Stomach smooth muscle (tissue), 2 donors: ENCODE results near the gene GPR141.

Experiments
- H3K27ac ChIP-seq: one replicate; pipeline ENCODE4 v1.7.0; 2013; ENCODE audit warnings: mild to moderate bottlenecking, low read length, inconsistent platforms
- H3K27me3 ChIP-seq, 2 donors: one replicate each; pipeline ENCODE4 v1.7.0; 2013; ENCODE audit warnings: low read length in 2 of 2; ENCODE audit not compliant: insufficient read depth in 2 of 2, control insufficient read depth in 1 of 2
- H3K36me3 ChIP-seq, 2 donors: one replicate each; pipeline ENCODE4 v1.7.0; 2013; ENCODE audit warnings: low read length in 2 of 2; ENCODE audit not compliant: control insufficient read depth in 2 of 2, insufficient read depth in 2 of 2
- H3K4me1 ChIP-seq: one replicate; pipeline ENCODE4 v1.7.0; 2013; ENCODE audit warnings: low read length; ENCODE audit not compliant: control insufficient read depth, insufficient read depth
- H3K4me3 ChIP-seq, 2 donors: one replicate each; pipeline ENCODE4 v1.7.0; 2013; ENCODE audit warnings: low read length in 2 of 2
- H3K9ac ChIP-seq, 2 donors: one replicate each; pipeline ENCODE4 v1.7.0; 2013; ENCODE audit warnings: low read length in 2 of 2, mild to moderate bottlenecking in 1 of 2
- H3K9me3 ChIP-seq, 2 donors: one replicate each; pipeline ENCODE4 v1.7.0; 2013; ENCODE audit warnings: low read length in 2 of 2; ENCODE audit not compliant: control insufficient read depth in 2 of 2
- donor health status: healthy.
- donor health status: Pancreatic carcinoma.

GPR141 gene

GRCh38 chr7:37759526-37759925, 76.0 kb downstream of the GPR141 start:
- no peak overlapping the region for H3K9ac ChIP-seq
- H3K4me3 ChIP-seq: no peak overlapping the region
- no peaks in the 10 kb centered on the region for H3K4me1 ChIP-seq
- H3K36me3 ChIP-seq: no peaks in the 10 kb centered on the region
- no peaks in the 10 kb centered on the region for H3K27me3 ChIP-seq
- no peak overlapping the region for H3K27ac ChIP-seq
- H3K9me3 ChIP-seq: no peaks in the 10 kb centered on the region

- H3K4me3 ChIP-seq: no peak overlapping the region
- H3K36me3 ChIP-seq: no peaks in the 10 kb centered on the region
- no peaks in the 10 kb centered on the region for H3K9me3 ChIP-seq
- H3K27ac ChIP-seq: no peak overlapping the region
- H3K27me3 ChIP-seq: peaks cover 0 to 4% of the 10 kb centered on the region in 2 donors
- H3K4me1 ChIP-seq: no peaks in the 10 kb centered on the region
- no peak overlapping the region for H3K9ac ChIP-seq
These were observed 81.9 kb downstream of the GPR141 start for GRCh38 chr7:37765421-37765829.

- peaks cover 0 to 4% of the 10 kb centered on the region in 2 donors for H3K27me3 ChIP-seq
These were observed 82.4 kb downstream of the GPR141 start for GRCh38 chr7:37765872-37766525.

DNA sequence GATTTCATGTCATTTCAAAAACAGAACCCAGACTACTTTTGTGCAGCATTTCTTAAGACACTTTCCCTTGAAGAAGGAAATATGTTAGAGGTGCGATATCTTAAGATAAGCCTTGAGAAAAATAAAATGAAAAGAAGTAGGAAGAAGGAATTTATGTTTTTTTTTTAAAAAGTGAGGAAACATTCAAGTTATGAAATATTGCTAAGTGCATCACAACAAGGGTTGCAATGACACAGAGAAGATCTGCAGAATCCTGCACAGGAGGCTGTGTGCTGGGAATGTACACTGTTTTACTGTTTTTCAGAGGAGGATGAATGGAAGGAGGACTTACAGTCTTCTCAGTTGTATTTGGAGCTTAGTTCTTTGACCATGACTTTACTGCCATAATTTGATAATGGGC, 85.0 kb downstream of the GPR141 start:
- Histone ChIP-seq H3K27ac (no peak overlapping the region), H3K36me3 (no peaks in the 10 kb centered on the region), H3K9ac (no peak overlapping the region), H3K27me3 (peaks cover 0 to 4% of the 10 kb centered on the region in 2 donors), H3K9me3 (no peaks in the 10 kb centered on the region), H3K4me3 (no peak overlapping the region), H3K4me1 (no peaks in the 10 kb centered on the region)

More at GRCh38 chr7:37765872-37766525, 82.4 kb downstream of the GPR141 start:
- H3K4me3 ChIP-seq: no peak overlapping the region
- H3K9me3 ChIP-seq: no peaks in the 10 kb centered on the region
- H3K36me3 ChIP-seq: no peaks in the 10 kb centered on the region
- H3K27ac ChIP-seq: no peak overlapping the region
- H3K9ac ChIP-seq: no peak overlapping the region
- H3K4me1 ChIP-seq: no peaks in the 10 kb centered on the region

DNA sequence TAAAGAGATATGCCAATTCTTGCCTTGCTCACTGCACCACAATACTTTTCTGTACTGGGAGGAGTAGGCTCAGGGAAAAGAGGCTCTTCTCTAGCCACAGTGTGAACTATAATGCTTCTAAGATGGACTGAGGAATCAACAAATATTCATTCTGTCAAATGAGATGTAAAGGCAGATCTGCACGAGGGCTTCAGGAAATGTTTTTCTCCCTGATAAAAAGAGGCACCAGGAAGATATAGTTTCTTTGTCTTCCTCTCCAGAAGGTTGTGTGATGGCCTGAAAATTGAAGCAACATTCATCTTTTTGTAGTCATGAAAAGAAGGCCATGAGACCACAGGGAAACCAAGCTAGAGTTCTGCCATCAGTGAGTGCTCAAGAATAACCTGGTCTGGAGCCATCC, 85.7 kb downstream of the GPR141 start:
- H3K9ac ChIP-seq: no peak overlapping the region
- H3K27ac ChIP-seq: no peak overlapping the region
- peaks cover 0 to 4% of the 10 kb centered on the region in 2 donors for H3K27me3 ChIP-seq
- no peaks in the 10 kb centered on the region for H3K4me1 ChIP-seq
- H3K9me3 ChIP-seq: no peaks in the 10 kb centered on the region
- H3K36me3 ChIP-seq: no peaks in the 10 kb centered on the region
- H3K4me3 ChIP-seq: no peak overlapping the region

- Histone ChIP-seq H3K4me3 (no peak overlapping the region), H3K27me3 (peaks cover 0 to 4% of the 10 kb centered on the region in 2 donors), H3K4me1 (no peaks in the 10 kb centered on the region), H3K27ac (no peak overlapping the region), H3K9ac (no peak overlapping the region), H3K36me3 (no peaks in the 10 kb centered on the region), H3K9me3 (no peaks in the 10 kb centered on the region)
These were observed 86.2 kb downstream of the GPR141 start for GRCh38 chr7:37769726-37770125.

- Histone ChIP-seq H3K4me3 (no peak overlapping the region), H3K36me3 (no peaks in the 10 kb centered on the region), H3K9me3 (no peaks in the 10 kb centered on the region)
These were observed 87.3 kb downstream of the GPR141 start for GRCh38 chr7:37770838-37771237.

GRCh38 chr7:37771342-37771741, 87.8 kb downstream of the GPR141 start:
- no peaks in the 10 kb centered on the region for H3K9me3 ChIP-seq
- H3K27me3 ChIP-seq: peaks cover 0 to 4% of the 10 kb centered on the region in 2 donors
- H3K36me3 ChIP-seq: no peaks in the 10 kb centered on the region
- H3K27ac ChIP-seq: no peak overlapping the region
- no peaks in the 10 kb centered on the region for H3K4me1 ChIP-seq
- H3K4me3 ChIP-seq: no peak overlapping the region
- no peak overlapping the region for H3K9ac ChIP-seq

More at GRCh38 chr7:37770838-37771237, 87.3 kb downstream of the GPR141 start:
- H3K27me3 ChIP-seq: peaks cover 0 to 4% of the 10 kb centered on the region in 2 donors
- no peak overlapping the region for H3K27ac ChIP-seq
- H3K9ac ChIP-seq: no peak overlapping the region
- no peaks in the 10 kb centered on the region for H3K4me1 ChIP-seq

GRCh38 chr7:37771801-37772200, 88.2 kb downstream of the GPR141 start:
- Histone ChIP-seq H3K27me3 (peaks cover 0 to 1% of the 10 kb centered on the region in 2 donors), H3K9ac (no peak overlapping the region), H3K4me3 (no peak overlapping the region), H3K9me3 (no peaks in the 10 kb centered on the region), H3K36me3 (no peaks in the 10 kb centered on the region), H3K4me1 (no peaks in the 10 kb centered on the region), H3K27ac (no peak overlapping the region)

GRCh38 chr7:37775921-37776320, 92.4 kb downstream of the GPR141 start:
- Histone ChIP-seq H3K4me3 (no peak overlapping the region), H3K27me3 (no peaks in the 10 kb centered on the region), H3K9me3 (no peaks in the 10 kb centered on the region), H3K4me1 (no peaks in the 10 kb centered on the region), H3K27ac (no peak overlapping the region), H3K9ac (no peak overlapping the region), H3K36me3 (no peaks in the 10 kb centered on the region)

- Histone ChIP-seq H3K4me3 (no peak overlapping the region), H3K4me1 (no peaks in the 10 kb centered on the region), H3K27ac (no peak overlapping the region), H3K9ac (no peak overlapping the region), H3K36me3 (no peaks in the 10 kb centered on the region), H3K9me3 (no peaks in the 10 kb centered on the region), H3K27me3 (no peaks in the 10 kb centered on the region)
These were observed 97.6 kb downstream of the GPR141 start for GRCh38 chr7:37781156-37781555.
